HG02610 (cell line): ENCODE data around the gene OXSR1.
"Not testable (repeated sequence)": the region's sequence is repeated elsewhere in the genome, so short reads cannot be mapped to it uniquely, and the experiment has no call there.

ENCODE experiments used
- ATAC-seq: cut with Tn5 transposase; IDR thresholded peaks from one replicate; pipeline ENCODE4 v1.9.1; 2021; ENCODE audit warnings: mild to moderate bottlenecking, moderate library complexity; ENCODE audit not compliant: unreplicated experiment

OXSR1 gene

GRCh38 chr3:38127611-38128302 is 37.6 kb upstream of the OXSR1 start:
- ATAC-seq = no peak

DNA sequence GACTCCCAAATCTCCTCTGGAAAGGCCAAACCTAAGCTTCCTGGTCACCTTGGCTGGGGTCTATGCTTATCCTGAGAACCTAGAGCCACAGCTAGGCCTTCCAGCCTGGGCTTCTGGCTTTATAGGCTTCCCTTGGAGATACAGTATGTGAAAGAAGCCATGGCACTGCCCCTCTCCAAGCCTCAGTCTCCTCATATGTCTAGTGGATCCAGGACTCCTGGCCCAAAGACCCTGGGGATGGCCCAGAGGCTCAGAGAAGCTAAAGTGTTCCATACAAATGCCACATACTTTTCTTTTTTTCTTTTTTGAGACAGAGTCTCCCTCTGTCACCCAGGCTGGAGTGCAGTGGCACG is 37.1 kb upstream of the OXSR1 start:
- no peak for ATAC-seq

DNA sequence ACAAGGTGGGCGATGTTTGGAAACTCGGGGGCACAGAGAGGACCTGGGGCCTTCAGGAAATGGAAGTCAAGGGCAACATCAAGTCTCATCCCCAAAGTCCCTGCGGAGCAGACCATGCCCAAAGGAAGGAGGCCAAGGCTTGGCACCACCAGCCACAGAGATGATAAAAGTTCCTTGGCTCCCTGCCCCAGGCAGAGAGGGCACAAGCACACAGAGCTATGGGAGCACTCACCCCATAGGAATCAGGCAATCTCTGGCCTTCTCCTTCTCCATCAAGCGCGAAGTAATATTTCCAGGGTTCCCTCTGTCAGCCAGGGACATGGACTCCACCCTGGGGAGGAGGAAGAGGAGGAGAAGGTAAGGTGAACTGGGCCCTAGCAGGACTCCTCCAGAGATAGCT is 36.3 kb upstream of the OXSR1 start:
- no peak for ATAC-seq

- no peak for ATAC-seq
Observed at GRCh38 chr3:38130631-38131065, 34.7 kb upstream of the OXSR1 start.

GRCh38 chr3:38131621-38132369 is 33.5 kb upstream of the OXSR1 start:
- ATAC-seq = no peak

DNA sequence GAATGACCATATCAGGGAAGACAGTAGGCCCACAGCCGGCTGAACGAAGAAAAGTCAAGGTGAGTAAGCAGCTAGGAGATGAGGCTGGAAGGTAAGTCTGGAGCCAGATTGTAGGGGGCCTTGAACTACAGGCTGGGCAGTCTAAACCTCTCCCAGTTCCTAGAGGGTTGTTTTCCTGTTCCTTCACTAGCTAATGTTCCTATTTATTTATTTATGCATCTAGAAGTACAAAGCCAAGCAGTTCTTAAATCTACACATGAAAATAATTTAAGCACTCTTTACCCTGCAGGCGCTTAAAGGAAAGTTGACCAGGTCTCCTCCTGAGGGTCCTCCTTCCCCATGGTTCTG is 32.2 kb upstream of the OXSR1 start:
- no peak for ATAC-seq

DNA sequence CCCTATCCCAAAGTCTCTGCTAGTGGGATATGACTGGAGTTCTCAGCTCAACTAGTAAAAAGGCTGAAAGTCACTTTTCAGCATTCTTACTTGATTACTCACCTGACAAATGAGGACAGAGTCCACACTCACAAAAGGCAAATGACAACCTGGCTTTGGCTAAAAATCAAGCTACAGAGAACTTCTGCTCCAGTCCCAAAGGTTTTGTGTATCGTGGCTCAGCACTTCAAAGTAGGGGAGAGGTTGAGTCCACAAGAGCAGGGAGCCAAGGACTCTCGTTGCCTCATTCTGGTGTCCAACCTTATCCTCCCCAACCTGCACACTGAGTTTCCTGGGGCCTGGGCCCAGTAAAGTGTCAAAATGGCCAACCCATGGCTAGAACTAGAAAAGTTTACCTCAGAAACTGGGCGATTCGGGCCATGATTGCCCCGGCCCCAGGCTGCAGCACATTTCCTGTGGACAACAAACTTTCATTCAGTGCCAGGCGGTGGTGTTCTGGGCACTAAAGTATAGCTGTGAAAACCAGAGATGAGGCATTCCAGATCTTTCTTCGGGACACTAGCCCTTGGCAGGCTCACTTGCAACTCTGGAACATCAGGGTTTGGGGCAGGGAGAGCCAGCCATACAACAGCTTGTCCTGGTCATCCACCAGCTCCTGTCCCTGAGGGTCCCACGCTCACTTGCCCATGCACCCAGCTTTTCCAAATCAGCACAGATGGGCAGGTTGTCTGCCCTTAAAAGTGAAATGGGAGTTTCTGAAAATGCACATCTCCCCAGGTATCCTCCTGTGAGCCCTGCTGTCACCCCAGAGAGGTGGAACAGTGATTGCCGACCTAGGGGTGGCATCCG is 31.6 kb upstream of the OXSR1 start:
- no peak for ATAC-seq

- not testable (repeated sequence) for ATAC-seq
Observed at GRCh38 chr3:38134517-38135143, 30.7 kb upstream of the OXSR1 start.

DNA sequence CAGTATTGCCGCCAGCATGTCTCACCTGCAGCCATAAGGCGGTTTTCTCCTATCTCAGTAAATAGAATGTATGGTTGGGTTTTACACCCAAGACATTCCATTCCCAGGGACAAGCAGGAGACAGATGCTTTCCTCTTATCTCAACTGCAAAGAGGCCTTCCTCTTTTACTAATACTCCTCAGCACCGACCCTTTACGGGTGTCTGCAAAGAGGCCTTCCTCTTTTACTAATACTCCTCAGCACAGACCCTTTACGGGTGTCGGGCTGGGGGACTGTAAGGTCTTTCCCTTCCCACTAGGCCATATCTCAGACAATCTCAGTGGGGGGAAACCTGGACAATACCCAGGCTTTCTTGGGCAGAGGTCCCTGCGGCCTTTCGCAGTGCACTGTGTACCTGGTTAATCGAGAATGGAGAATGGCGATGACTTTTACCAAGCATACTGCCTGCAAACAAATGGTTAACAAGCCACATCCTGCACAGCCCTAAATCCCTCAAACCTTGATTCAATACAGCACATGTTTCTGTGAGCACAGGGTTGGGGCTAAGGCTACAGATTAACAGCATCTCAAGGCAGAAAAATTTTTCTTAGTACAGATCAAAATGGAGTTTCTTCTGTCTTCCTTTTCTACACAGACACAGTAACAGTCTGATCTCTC is 29.6 kb upstream of the OXSR1 start:
- ATAC-seq = not testable (repeated sequence)

GRCh38 chr3:38136393-38136776 is 29.0 kb upstream of the OXSR1 start:
- ATAC-seq = no peak

DNA sequence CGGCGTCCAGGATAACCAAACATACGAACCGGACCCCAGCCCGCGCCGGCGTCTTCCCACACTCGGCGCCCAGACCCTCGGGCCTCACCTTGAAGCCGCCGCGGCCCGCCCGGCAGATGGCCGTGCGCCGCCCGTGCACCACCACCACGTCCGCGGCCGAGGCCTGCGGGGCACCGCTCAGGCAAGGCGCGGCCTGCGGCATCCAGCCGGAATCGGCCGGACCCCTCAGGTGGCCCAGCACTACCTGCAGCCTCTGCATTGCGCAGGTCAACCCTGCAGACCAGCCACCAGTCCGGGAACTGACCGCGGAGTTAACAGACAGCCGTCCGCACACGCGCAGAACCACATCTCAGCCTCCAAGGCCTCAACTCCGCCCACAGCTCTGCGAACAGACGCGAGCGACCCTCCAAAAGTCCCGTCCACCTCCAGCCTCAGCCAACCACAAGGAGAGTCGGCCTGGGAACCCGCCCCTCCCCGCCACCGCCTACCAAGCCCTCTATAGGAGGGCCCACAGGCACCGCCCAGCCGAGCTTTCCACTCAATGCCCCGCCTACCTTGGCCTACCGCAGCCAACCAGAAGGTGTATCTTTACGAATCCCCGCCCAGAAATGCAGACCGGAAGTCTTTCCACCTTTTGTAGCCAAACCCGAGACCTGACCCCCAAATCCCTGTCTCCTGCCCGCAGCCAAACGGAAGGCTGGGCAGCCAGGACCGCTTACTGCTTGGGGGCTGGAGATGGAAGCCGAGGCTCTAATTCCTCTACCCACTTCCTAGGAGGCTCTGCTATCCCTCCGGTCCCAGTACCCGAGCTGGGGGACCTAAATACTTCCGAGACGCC is 28.3 kb upstream of the OXSR1 start, which contains the start of gene ACAA1:
Gene ACAA1, minus strand, starts transcription at position 351 of the 838 bp plus-strand sequence. Its CDS starts 92 bp downstream, at position 259.
- ATAC-seq = peak; percentile 91

DNA sequence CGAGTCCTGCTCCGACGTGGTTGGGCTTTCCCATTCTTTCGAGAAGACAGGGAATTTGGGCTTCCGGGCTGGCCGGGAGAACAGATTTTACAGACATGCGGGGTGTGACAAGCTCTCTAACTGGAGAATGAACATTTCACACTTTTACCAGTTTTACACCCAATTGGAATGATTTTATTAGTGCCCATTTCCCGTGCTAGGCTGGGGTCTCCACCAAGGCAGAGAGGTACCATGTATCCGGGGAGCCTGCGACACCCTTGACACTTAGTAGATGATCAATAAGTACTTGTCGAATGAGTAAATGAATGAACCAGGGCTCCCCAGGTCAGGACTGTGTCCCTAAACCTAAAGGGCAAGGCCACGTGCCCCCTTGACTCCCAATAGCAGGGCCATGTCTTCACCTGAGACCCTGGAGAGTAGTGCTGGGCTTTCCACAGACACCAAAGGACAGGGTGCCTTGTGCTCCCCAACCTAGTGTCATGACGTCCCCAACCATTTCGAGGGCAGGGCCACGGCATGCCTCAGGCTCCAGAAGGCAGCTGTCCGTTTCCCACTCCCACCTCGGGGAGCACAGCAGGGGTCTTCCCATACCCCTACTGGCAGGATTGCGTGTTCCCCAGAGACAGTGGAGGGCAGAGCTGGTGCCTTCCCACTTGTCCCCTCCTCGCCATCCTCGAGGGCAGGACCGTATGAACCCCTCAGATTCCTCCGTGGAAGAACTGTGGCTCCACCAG is 27.6 kb upstream of the OXSR1 start:
- ATAC-seq = no peak

DNA sequence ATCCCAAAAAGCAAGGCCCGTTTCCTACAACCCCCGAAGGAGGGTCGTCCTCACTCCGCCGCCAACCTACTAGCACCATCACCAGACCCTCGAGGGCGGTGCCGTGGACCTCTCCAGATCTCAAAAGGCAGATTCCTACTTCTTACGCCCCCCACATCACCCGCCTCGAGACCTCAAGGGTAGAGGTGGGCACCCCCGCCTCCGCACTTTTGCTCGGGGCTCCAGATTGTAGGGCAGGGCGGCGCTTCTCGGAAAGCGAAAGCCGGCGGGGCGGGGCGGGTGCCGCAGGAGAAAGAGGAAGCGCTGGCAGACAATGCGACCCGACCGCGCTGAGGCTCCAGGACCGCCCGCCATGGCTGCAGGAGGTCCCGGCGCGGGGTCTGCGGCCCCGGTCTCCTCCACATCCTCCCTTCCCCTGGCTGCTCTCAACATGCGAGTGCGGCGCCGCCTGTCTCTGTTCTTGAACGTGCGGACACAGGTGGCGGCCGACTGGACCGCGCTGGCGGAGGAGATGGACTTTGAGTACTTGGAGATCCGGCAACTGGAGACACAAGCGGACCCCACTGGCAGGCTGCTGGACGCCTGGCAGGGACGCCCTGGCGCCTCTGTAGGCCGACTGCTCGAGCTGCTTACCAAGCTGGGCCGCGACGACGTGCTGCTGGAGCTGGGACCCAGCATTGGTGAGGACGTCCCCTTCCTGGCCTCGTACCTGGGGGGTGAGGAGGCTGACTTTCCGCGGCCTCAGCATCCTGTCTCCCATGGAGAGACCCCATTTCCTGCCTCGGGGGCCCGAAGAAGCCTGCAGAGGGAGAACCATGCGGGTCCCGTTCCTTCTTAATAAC is 26.8 kb upstream of the OXSR1 start, which contains the start of gene MYD88:
Gene MYD88, plus strand, starts transcription at position 313 of the 842 bp plus-strand sequence. Its CDS starts 40 bp downstream, at position 353.
- ATAC-seq = peak; percentile 44

DNA sequence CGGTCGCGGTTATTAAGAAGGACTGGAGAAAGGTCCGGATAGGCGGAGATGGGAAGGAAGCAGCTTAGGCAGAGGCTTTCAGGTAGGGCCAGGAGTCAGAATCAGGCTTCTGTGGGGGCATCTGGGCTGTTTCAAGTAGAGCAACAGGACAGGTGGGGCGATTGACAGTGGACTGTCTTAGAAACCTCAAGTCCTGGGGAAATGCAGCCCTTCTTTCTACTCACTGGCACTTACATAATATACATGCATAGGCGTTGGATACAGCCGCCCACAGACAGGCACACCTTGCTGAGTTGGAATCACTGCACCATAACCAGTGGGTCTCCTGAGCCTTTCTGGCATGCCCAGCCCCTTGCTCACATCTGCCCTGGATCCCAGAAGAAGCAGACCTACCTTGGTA is 26.1 kb upstream of the OXSR1 start:
- no peak for ATAC-seq

- ATAC-seq = no peak
Observed at GRCh38 chr3:38139652-38140051, 25.7 kb upstream of the OXSR1 start.

GRCh38 chr3:38140326-38141172 is 24.8 kb upstream of the OXSR1 start:
- ATAC-seq = no peak
